ENCODE data around the gene VSTM2L. TPM values are rescaled to one million over a fixed set of nuclear protein-coding genes. Genes with fewer than 3 reads are reported as not detected.

VSTM2L gene
- total RNA-seq, 1 donor from 2014 or later: 6.2 TPM

GRCh38 chr20:37880726-37881591 lies 22.0 kb upstream of the VSTM2L start:
- no peak for DNase-seq (ENCODE audit: low spot score, unreplicated experiment)
- no peak for TF ChIP-seq CTCF (IDR thresholded peaks at IDR 0.05; ENCODE audit: unreplicated experiment)
- Mint-ChIP-seq H3K27me3 (no peaks in the 10 kb centered on the region), H3K27ac (no peak overlapping the region), H3K9me3 (ENCODE audit: low read depth) (no peaks in the 10 kb centered on the region), H3K4me3 (ENCODE audit: low read depth) (no peak overlapping the region), H3K4me1 (ENCODE audit: low read depth) (peaks cover 6% of the 10 kb centered on the region), H3K36me3 (ENCODE audit: insufficient read depth) (no peaks in the 10 kb centered on the region)

GRCh38 chr20:37881601-37882343 lies 21.2 kb upstream of the VSTM2L start:
- no peak for TF ChIP-seq CTCF (IDR thresholded peaks at IDR 0.05; ENCODE audit: unreplicated experiment)
- H3K9me3 Mint-ChIP-seq (ENCODE audit: low read depth): no peaks in the 10 kb centered on the region
- no peaks in the 10 kb centered on the region for H3K27me3 Mint-ChIP-seq
- no peaks in the 10 kb centered on the region for H3K36me3 Mint-ChIP-seq (ENCODE audit: insufficient read depth)
- H3K27ac Mint-ChIP-seq: no peak overlapping the region
- H3K4me1 Mint-ChIP-seq (ENCODE audit: low read depth): peaks cover 7% of the 10 kb centered on the region
- DNase-seq (ENCODE audit: low spot score, unreplicated experiment): no peak
- no peak overlapping the region for H3K4me3 Mint-ChIP-seq (ENCODE audit: low read depth)

DNA sequence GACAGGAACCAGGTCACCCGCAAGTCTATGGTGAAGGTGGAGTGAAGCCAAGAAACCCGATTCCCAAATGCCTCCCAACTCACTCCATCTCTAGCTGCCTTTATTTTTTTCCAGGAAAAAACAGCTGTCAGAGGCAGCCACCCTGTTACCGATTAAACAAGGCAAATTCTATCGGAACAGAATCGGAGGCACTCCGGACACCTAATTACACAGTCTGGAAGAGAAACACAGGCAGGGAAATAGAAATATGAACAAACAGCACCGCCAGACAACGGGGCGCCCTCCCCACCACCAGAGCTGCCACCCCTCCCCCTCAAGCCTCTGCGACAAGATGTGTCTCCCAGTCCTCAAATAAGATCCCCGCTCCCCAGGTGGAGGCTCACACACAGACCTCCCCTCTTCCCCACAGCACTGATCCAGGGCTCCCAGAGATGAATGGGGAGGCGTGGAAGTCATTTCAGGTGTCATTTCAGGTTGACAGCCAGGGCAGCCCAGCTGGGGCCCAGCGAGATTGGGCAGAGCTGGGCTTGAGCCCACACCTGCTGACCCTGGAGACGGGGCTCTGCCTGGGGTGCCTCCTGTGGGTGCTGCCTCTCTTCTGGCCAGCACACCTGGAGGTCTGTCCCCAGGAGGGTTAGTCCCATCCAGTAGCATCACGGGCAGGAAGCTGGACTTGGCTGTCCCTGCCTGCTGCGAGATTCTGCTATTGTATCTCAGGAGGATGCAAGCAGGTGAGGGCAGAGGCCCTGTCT lies 19.8 kb upstream of the VSTM2L start:
- DNase-seq (ENCODE audit: low spot score, unreplicated experiment): no peak
- H3K9me3 Mint-ChIP-seq (ENCODE audit: low read depth): no peaks in the 10 kb centered on the region
- peaks cover 4% of the 10 kb centered on the region for H3K27me3 Mint-ChIP-seq
- H3K4me1 Mint-ChIP-seq (ENCODE audit: low read depth): peaks cover 7% of the 10 kb centered on the region
- no peaks in the 10 kb centered on the region for H3K36me3 Mint-ChIP-seq (ENCODE audit: insufficient read depth)
- no peak overlapping the region for H3K4me3 Mint-ChIP-seq (ENCODE audit: low read depth)
- TF ChIP-seq CTCF (IDR thresholded peaks at IDR 0.05; ENCODE audit: unreplicated experiment): no peak
- H3K27ac Mint-ChIP-seq: no peak overlapping the region

DNA sequence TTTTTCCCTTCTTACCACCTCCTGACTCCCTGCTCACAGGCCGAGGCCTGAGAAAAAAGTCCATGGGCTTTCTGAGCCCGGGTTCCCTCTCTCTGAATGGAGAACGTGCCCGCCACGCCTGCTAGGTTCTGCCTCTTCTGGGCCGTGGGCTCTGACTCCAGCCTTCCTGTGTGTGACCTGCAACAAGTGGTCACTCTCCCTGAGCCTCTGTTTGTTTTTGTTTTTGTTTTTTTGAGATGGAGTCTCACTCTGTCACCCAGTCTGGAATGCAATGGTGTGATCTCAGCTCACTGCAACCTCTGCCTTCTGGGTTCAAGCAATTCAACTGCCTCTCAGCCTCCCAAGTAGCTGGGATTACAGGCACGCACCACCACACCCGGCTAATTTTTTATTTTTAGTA lies 17.9 kb upstream of the VSTM2L start:
- no peak for TF ChIP-seq CTCF (IDR thresholded peaks at IDR 0.05; ENCODE audit: unreplicated experiment)
- H3K36me3 Mint-ChIP-seq (ENCODE audit: insufficient read depth): no peaks in the 10 kb centered on the region
- H3K27ac Mint-ChIP-seq: no peak overlapping the region
- no peak for DNase-seq (ENCODE audit: low spot score, unreplicated experiment)
- no peaks in the 10 kb centered on the region for H3K9me3 Mint-ChIP-seq (ENCODE audit: low read depth)
- H3K4me1 Mint-ChIP-seq (ENCODE audit: low read depth): peaks cover 7% of the 10 kb centered on the region
- H3K27me3 Mint-ChIP-seq: peaks cover 4% of the 10 kb centered on the region
- H3K4me3 Mint-ChIP-seq (ENCODE audit: low read depth): no peak overlapping the region
